ENCODE results near the gene LTBR.

LTBR gene

GRCh38 chr12:6367969-6368892 lies 15.7 kb upstream of the LTBR start:
- DNase-seq (ENCODE audit: low read depth, low spot score) = no peak

GRCh38 chr12:6368906-6369525 lies 14.9 kb upstream of the LTBR start:
- no peak for DNase-seq (ENCODE audit: low read depth, low spot score)

- no peak for DNase-seq (ENCODE audit: low read depth, low spot score)
Measured at GRCh38 chr12:6369916-6370575, 13.9 kb upstream of the LTBR start.

GRCh38 chr12:6370576-6370935 lies 13.4 kb upstream of the LTBR start:
- no peak for DNase-seq (ENCODE audit: low read depth, low spot score)

GRCh38 chr12:6370994-6371754 lies 12.8 kb upstream of the LTBR start:
- DNase-seq (ENCODE audit: low read depth, low spot score) = peak; percentile 65

- no peak for DNase-seq (ENCODE audit: low read depth, low spot score)
Measured at GRCh38 chr12:6372403-6373003, 11.5 kb upstream of the LTBR start.

- no peak for DNase-seq (ENCODE audit: low read depth, low spot score)
Measured at GRCh38 chr12:6373022-6373787, 10.8 kb upstream of the LTBR start.

GRCh38 chr12:6374028-6374785 lies 9.8 kb upstream of the LTBR start:
- no peak for DNase-seq (ENCODE audit: low read depth, low spot score)

- DNase-seq (ENCODE audit: low read depth, low spot score) = no peak
Measured at GRCh38 chr12:6374786-6375160, 9.2 kb upstream of the LTBR start.

GRCh38 chr12:6375269-6376078 lies 8.5 kb upstream of the LTBR start, which contains the start of gene SCNN1A:
TSS of gene SCNN1A (minus strand) at chr12:6375563. CDS start at chr12:6374783, 780 bp downstream.
- no peak for DNase-seq (ENCODE audit: low read depth, low spot score)

- DNase-seq (ENCODE audit: low read depth, low spot score) = no peak
Measured at GRCh38 chr12:6376079-6376869, 7.7 kb upstream of the LTBR start.

- no peak for DNase-seq (ENCODE audit: low read depth, low spot score)
Measured at GRCh38 chr12:6376870-6377666, 6.9 kb upstream of the LTBR start.

- no peak for DNase-seq (ENCODE audit: low read depth, low spot score)
Measured at GRCh38 chr12:6377667-6377994, 6.3 kb upstream of the LTBR start.

- DNase-seq (ENCODE audit: low read depth, low spot score) = no peak
Measured at GRCh38 chr12:6378709-6379472, 5.1 kb upstream of the LTBR start.

GRCh38 chr12:6380141-6381121 lies 3.5 kb upstream of the LTBR start:
- no peak for DNase-seq (ENCODE audit: low read depth, low spot score)

- no peak for DNase-seq (ENCODE audit: low read depth, low spot score)
Measured at GRCh38 chr12:6382371-6382770, 1.6 kb upstream of the LTBR start.
